Activated naive CD4-positive, alpha-beta T cell treated with Interleukin-2 at 50 U/mL for 16 hours (primary cell): ENCODE results near the gene TRMT11.
"Not testable (repeated sequence)": the region's sequence is repeated elsewhere in the genome, so short reads cannot be mapped to it uniquely, and the experiment has no call there.

Experiments used
- DNase-seq: peaks from one replicate; pipeline ENCODE4 v3.0.0-alpha.2; 2020

TRMT11 gene

GRCh38 chr6:126048635-126049034 is 62.3 kb downstream of the TRMT11 start:
- no peak for DNase-seq

- no peak for DNase-seq
Measured at GRCh38 chr6:126050795-126051194, 64.5 kb downstream of the TRMT11 start.

GRCh38 chr6:126051791-126052190 is 65.5 kb downstream of the TRMT11 start:
- no peak for DNase-seq

GRCh38 chr6:126052485-126052884 is 66.1 kb downstream of the TRMT11 start:
- DNase-seq: no peak

- DNase-seq: no peak
Measured at GRCh38 chr6:126054258-126054702, 67.9 kb downstream of the TRMT11 start.

GRCh38 chr6:126054802-126055201 is 68.5 kb downstream of the TRMT11 start:
- no peak for DNase-seq

GRCh38 chr6:126055449-126055848 is 69.1 kb downstream of the TRMT11 start:
- DNase-seq: no peak

GRCh38 chr6:126056355-126057004 is 70.1 kb downstream of the TRMT11 start:
- DNase-seq: no peak

GRCh38 chr6:126058085-126058484 is 71.7 kb downstream of the TRMT11 start:
- not testable (repeated sequence) for DNase-seq

GRCh38 chr6:126060400-126060799 is 74.1 kb downstream of the TRMT11 start:
- DNase-seq: no peak

- no peak for DNase-seq
Measured at GRCh38 chr6:126063512-126064146, 77.3 kb downstream of the TRMT11 start.

- DNase-seq: no peak
Measured at GRCh38 chr6:126064257-126064747, 78.0 kb downstream of the TRMT11 start.

GRCh38 chr6:126064748-126065401 is 78.5 kb downstream of the TRMT11 start:
- DNase-seq: no peak

- DNase-seq: no peak
Measured at GRCh38 chr6:126066053-126067048, 80.0 kb downstream of the TRMT11 start.

- no peak for DNase-seq
Measured at GRCh38 chr6:126067073-126067472, 80.7 kb downstream of the TRMT11 start.

- DNase-seq: no peak
Measured at GRCh38 chr6:126069449-126069848, 83.1 kb downstream of the TRMT11 start.

- DNase-seq: no peak
Measured at GRCh38 chr6:126071000-126071647, 84.8 kb downstream of the TRMT11 start.

- DNase-seq: no peak
Measured at GRCh38 chr6:126072172-126072571, 85.8 kb downstream of the TRMT11 start.

- DNase-seq: no peak
Measured at GRCh38 chr6:126072834-126073233, 86.5 kb downstream of the TRMT11 start.

GRCh38 chr6:126075335-126076071 is 89.2 kb downstream of the TRMT11 start:
- no peak for DNase-seq

- no peak for DNase-seq
Measured at GRCh38 chr6:126076992-126077664, 90.8 kb downstream of the TRMT11 start.
